ENCODE data around the gene PPP1R3F.

GRCh38 chrX:49268702-49269009, 937 bp upstream of the PPP1R3F start:
- TF ChIP-seq CTCF (IDR thresholded peaks at IDR 0.05; ENCODE audit: insufficient read depth, low read length) = no peak
- TF ChIP-seq POLR2AphosphoS5 (IDR thresholded peaks at IDR 0.05; ENCODE audit: low read depth) = no peak
- no peak for TF ChIP-seq GABPA (IDR thresholded peaks at IDR 0.05; ENCODE audit: low read depth)
- no peak for TF ChIP-seq REST (IDR thresholded peaks at IDR 0.05; ENCODE audit: insufficient replicate concordance, low read depth)
- no peak for TF ChIP-seq SPI1 (IDR thresholded peaks at IDR 0.05; ENCODE audit: borderline replicate concordance, low read depth)

Data from HL-60 (cell line).